ENCODE measurements around the gene RNF8. TPM values are rescaled to one million over a fixed set of nuclear protein-coding genes. Genes with fewer than 3 reads are reported as not detected.
A peak's percentile ranks its signal among the peaks of the same experiment; 100 is the strongest.

RNF8 gene
- total and polyA plus RNA-seq, 2 donors (not counting 3 experiments of a cell fraction or from before 2014, with no cell fraction given) = 16.6 to 27.3 TPM

DNA sequence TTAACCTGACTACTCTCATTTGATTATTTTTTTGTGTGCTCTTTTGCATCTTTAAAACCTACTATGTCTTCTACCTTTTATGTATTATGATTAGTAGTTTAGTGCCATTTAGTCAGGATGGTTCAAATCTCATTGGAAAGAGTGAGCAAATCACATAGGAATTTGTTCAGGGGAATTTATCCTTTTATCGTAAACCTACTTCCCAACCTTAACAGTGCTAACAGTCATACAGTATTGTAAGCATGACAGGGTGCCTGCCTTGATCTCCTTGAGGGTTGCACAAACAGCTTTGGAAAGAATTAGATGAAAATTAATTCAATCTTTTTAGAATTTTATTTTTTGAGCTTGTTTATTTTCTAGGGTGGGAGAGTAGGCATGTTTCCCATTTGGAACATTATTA is 18.3 kb downstream of the RNF8 start:
- FAIRE-seq (no peak), DNase-seq (ENCODE audit: low read depth, low spot score) (no peak)
- Histone ChIP-seq H4K20me1 (replicated peaks; ENCODE audit: control insufficient read depth, extremely low read depth, insufficient read depth, low read length) (no peaks in the 10 kb centered on the region), H3K4me2 (ENCODE audit: insufficient read depth, low read length) (no peak overlapping the region), H2AFZ (ENCODE audit: low read depth, low read length) (no peak overlapping the region), H3K9me1 (replicated peaks; ENCODE audit: control insufficient read depth, extremely low read depth, insufficient read depth, low read length) (no peaks in the 10 kb centered on the region), H3K4me3 (replicated peaks in 1 of 3; ENCODE audit: insufficient read depth in 1 of 3, low read depth in 1 of 3, low read length in 3 of 3) (no peak overlapping the region), H3K4me1 (ENCODE audit: control insufficient read depth, extremely low read depth, insufficient read depth, low read length) (peaks cover 12% of the 10 kb centered on the region), H3K36me3 (ENCODE audit: control insufficient read depth in 2 of 2, extremely low read depth in 1 of 2, insufficient read depth in 2 of 2, low read length in 2 of 2) (peaks cover 3 to 12% of the 10 kb centered on the region in 2 experiments), H3K79me2 (ENCODE audit: control insufficient read depth, insufficient read depth, low read length) (peaks cover 4% of the 10 kb centered on the region), H3K27ac (ENCODE audit: insufficient read depth, low read depth, low read length) (no peak overlapping the region), H3K27me3 (ENCODE audit: control insufficient read depth in 2 of 2, insufficient read depth in 2 of 2, low read length in 2 of 2) (no peaks in the 10 kb centered on the region), H3K9ac (replicated peaks; ENCODE audit: extremely low read depth, insufficient read depth, low read length) (no peak overlapping the region), H3K9me3 (replicated peaks; ENCODE audit: control insufficient read depth, insufficient read depth, low read length) (no peaks in the 10 kb centered on the region)
- ChIA-PET POLR2A (no interaction called here), CTCF (interaction anchor here (0.7 to 2.5 kb wide), 3 partner anchors 10 to 541 kb away, joined by 3 to 10 read pairs (median 5); no protein-coding TSS in a partner anchor)
- dilution Hi-C loops (cut with MboI; ENCODE audit: extremely low pct_ligation_motif_present, low sequenced_read_pairs) (no loop called here), intact Hi-C loops (cut with micrococcal nuclease) (loop anchor here (2.0 kb wide), 1 partner anchor 27 kb away; no protein-coding TSS in a partner anchor)
- no TSS peak for BruUV-seq (replicated peaks)
- no peak for TF ChIP-seq JUN (IDR thresholded peaks at IDR 0.05; ENCODE audit: borderline replicate concordance, insufficient read depth, insufficient read length, low read depth)
- TF ChIP-seq, protein P1, sequence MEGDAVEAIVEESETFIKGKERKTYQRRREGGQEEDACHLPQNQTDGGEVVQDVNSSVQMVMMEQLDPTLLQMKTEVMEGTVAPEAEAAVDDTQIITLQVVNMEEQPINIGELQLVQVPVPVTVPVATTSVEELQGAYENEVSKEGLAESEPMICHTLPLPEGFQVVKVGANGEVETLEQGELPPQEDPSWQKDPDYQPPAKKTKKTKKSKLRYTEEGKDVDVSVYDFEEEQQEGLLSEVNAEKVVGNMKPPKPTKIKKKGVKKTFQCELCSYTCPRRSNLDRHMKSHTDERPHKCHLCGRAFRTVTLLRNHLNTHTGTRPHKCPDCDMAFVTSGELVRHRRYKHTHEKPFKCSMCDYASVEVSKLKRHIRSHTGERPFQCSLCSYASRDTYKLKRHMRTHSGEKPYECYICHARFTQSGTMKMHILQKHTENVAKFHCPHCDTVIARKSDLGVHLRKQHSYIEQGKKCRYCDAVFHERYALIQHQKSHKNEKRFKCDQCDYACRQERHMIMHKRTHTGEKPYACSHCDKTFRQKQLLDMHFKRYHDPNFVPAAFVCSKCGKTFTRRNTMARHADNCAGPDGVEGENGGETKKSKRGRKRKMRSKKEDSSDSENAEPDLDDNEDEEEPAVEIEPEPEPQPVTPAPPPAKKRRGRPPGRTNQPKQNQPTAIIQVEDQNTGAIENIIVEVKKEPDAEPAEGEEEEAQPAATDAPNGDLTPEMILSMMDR (IDR thresholded peaks at IDR 0.05; ENCODE audit: extremely low read depth in 1 of 2, insufficient read depth in 1 of 2, low read depth in 1 of 2, low read length in 2 of 2) = no peak

DNA sequence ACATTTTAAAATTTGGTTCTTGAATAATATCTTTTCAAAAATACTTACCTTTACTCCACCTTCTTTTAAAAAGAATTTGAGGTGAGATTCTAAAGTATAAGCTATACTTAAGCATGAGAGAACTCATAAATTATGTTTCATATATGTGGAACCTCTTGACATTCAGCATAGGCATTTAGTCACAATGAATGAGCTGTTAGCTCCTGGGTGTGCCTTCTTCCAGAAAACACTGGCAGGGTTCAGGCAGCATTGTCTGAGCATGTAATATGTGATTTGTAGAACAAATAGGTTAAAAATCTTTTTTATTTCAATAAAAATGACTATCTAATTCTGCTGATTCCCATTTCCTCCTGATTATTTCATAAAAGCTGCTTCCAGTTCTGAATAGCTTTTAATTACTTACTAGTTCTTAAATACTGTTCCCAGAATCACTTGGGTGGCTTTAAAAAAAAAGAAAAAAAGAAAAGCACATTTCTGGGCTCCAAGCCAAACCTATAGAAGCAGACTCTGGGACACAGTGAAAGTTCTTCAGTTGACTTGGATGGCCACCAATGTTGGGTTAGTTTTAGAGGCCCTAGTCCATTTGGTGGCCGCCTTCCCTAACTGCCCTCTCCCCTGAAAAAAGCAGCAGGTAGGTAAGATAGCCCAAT is 20.2 kb downstream of the RNF8 start:
- ChIA-PET CTCF (interaction anchor here (1.3 to 2.5 kb wide), 4 partner anchors 8 to 192 kb away, joined by 3 to 10 read pairs (median 6); no protein-coding TSS in a partner anchor), POLR2A (no interaction called here)
- no peak overlapping the region for H3K4me2 ChIP-seq (ENCODE audit: insufficient read depth, low read length)
- intact Hi-C loops (cut with micrococcal nuclease) = loop anchor here (2.0 kb wide), 1 partner anchor 25 kb away; no protein-coding TSS in a partner anchor
- no TSS peak for BruUV-seq (replicated peaks)
- no peaks in the 10 kb centered on the region for H3K9me1 ChIP-seq (replicated peaks; ENCODE audit: control insufficient read depth, extremely low read depth, insufficient read depth, low read length)
- dilution Hi-C loops (cut with MboI; ENCODE audit: extremely low pct_ligation_motif_present, low sequenced_read_pairs) = no loop called here
- peaks cover 4% of the 10 kb centered on the region for H3K79me2 ChIP-seq (ENCODE audit: control insufficient read depth, insufficient read depth, low read length)
- H3K9ac ChIP-seq (replicated peaks; ENCODE audit: extremely low read depth, insufficient read depth, low read length) = no peak overlapping the region
- H3K4me3 ChIP-seq (replicated peaks in 1 of 3; ENCODE audit: insufficient read depth in 1 of 3, low read depth in 1 of 3, low read length in 3 of 3) = no peak overlapping the region
- H4K20me1 ChIP-seq (replicated peaks; ENCODE audit: control insufficient read depth, extremely low read depth, insufficient read depth, low read length) = no peaks in the 10 kb centered on the region
- no peak overlapping the region for H2AFZ ChIP-seq (ENCODE audit: low read depth, low read length)
- H3K27ac ChIP-seq (ENCODE audit: insufficient read depth, low read depth, low read length) = no peak overlapping the region
- FAIRE-seq = peak; percentile 50
- H3K27me3 ChIP-seq (ENCODE audit: control insufficient read depth in 2 of 2, insufficient read depth in 2 of 2, low read length in 2 of 2) = no peaks in the 10 kb centered on the region
- H3K9me3 ChIP-seq (replicated peaks; ENCODE audit: control insufficient read depth, insufficient read depth, low read length) = no peaks in the 10 kb centered on the region
- H3K4me1 ChIP-seq (ENCODE audit: control insufficient read depth, extremely low read depth, insufficient read depth, low read length) = peaks cover 12% of the 10 kb centered on the region
- no peak for TF ChIP-seq MYC (IDR thresholded peaks at IDR 0.05; ENCODE audit: low read depth, low read length)
- no peak for TF ChIP-seq EZH2 (IDR thresholded peaks at IDR 0.05; ENCODE audit: borderline replicate concordance, low read depth, low read length, severe bottlenecking)
- no peak for TF ChIP-seq POLR2A (IDR thresholded peaks at IDR 0.05; ENCODE audit: low read depth, low read length)
- TF ChIP-seq, protein P2, sequence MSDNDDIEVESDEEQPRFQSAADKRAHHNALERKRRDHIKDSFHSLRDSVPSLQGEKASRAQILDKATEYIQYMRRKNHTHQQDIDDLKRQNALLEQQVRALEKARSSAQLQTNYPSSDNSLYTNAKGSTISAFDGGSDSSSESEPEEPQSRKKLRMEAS (IDR thresholded peaks at IDR 0.05; ENCODE audit: insufficient read depth, insufficient read length) = no peak
- TF ChIP-seq JUN (IDR thresholded peaks at IDR 0.05; ENCODE audit: borderline replicate concordance, insufficient read depth, insufficient read length, low read depth) = no peak
- DNase-seq (ENCODE audit: low read depth, low spot score) = peak; percentile 40
- peaks cover 3 to 8% of the 10 kb centered on the region in 2 experiments for H3K36me3 ChIP-seq (ENCODE audit: control insufficient read depth in 2 of 2, extremely low read depth in 1 of 2, insufficient read depth in 2 of 2, low read length in 2 of 2)
